Neural cell (in vitro differentiated cells): ENCODE measurements around the gene THAP7.

Experiments used
- EZH2 ChIP-seq: fragments of 200-600, 300-800 bp; shearing (Covaris generic), sonication (generic); IDR thresholded peaks from 2 replicates; pipeline ENCODE4 v1.6.1; 2014; ENCODE audit warnings: antibody characterized with exemption, low read length, borderline replicate concordance, mild to moderate bottlenecking; ENCODE audit not compliant: insufficient read depth, poor library complexity, severe bottlenecking
- POLR2AphosphoS5 ChIP-seq: IDR thresholded peaks from 2 replicates; pipeline ENCODE4 v1.6.1; 2012
- TF ChIP-seq, protein P1 (sequence below): fragments of 450-650 bp; IDR thresholded peaks from 2 replicates; pipeline ENCODE4 v1.5.1; 2014; ENCODE audit warnings: antibody characterized with exemption, mild to moderate bottlenecking, moderate library complexity; ENCODE audit not compliant: poor library complexity, severe bottlenecking

DNA sequence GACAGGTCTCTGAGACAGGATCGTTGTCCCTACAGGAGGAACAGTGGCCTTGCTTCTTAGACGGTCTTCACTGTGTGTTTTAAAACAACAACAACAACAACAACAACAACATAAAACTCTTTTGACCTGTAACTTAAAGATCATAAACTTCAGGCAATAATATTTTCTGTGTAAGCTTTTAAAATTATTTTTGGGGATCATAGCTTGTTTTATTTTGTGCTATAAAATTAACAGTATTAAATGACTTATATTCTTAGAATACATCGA, 48.6 kb downstream of the THAP7 start:
- TF ChIP-seq EZH2 = no peak
- TF ChIP-seq, protein P1, sequence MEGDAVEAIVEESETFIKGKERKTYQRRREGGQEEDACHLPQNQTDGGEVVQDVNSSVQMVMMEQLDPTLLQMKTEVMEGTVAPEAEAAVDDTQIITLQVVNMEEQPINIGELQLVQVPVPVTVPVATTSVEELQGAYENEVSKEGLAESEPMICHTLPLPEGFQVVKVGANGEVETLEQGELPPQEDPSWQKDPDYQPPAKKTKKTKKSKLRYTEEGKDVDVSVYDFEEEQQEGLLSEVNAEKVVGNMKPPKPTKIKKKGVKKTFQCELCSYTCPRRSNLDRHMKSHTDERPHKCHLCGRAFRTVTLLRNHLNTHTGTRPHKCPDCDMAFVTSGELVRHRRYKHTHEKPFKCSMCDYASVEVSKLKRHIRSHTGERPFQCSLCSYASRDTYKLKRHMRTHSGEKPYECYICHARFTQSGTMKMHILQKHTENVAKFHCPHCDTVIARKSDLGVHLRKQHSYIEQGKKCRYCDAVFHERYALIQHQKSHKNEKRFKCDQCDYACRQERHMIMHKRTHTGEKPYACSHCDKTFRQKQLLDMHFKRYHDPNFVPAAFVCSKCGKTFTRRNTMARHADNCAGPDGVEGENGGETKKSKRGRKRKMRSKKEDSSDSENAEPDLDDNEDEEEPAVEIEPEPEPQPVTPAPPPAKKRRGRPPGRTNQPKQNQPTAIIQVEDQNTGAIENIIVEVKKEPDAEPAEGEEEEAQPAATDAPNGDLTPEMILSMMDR = no peak
- TF ChIP-seq POLR2AphosphoS5 = no peak
